ENCODE measurements around the gene ASTN1.

DNA sequence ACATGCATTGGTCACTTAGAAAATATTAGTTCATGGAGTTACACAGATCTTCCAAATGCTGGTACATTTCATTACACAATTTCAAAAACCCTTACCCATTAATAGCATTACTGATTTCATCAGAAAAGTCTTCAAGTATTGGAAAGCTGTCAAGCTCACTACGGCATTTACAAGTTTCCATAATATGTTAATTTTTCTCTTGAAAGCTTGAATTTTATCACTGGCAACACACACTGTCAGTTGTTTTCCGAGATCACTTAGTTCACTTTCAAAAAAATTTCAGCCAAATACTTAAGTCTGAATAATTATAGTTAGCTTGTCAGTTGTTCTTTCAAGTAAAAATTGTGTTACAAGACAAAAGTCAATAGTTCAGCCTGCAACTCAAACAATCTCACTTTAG lies 18.0 kb downstream of the ASTN1 start:
- TF ChIP-seq, protein P1, sequence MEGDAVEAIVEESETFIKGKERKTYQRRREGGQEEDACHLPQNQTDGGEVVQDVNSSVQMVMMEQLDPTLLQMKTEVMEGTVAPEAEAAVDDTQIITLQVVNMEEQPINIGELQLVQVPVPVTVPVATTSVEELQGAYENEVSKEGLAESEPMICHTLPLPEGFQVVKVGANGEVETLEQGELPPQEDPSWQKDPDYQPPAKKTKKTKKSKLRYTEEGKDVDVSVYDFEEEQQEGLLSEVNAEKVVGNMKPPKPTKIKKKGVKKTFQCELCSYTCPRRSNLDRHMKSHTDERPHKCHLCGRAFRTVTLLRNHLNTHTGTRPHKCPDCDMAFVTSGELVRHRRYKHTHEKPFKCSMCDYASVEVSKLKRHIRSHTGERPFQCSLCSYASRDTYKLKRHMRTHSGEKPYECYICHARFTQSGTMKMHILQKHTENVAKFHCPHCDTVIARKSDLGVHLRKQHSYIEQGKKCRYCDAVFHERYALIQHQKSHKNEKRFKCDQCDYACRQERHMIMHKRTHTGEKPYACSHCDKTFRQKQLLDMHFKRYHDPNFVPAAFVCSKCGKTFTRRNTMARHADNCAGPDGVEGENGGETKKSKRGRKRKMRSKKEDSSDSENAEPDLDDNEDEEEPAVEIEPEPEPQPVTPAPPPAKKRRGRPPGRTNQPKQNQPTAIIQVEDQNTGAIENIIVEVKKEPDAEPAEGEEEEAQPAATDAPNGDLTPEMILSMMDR (IDR thresholded peaks at IDR 0.05), result no peak
- no peak for TF ChIP-seq POLR2A (IDR thresholded peaks at IDR 0.05)
- no peak for TF ChIP-seq EP300 (IDR thresholded peaks at IDR 0.05)
